ENCODE data around the gene GNG11. TPM values are rescaled to one million over a fixed set of nuclear protein-coding genes. Genes with fewer than 3 reads are reported as not detected.

GNG11 gene
- total RNA-seq, 1 donor from 2014 or later, result 9.4 TPM

- no peak for DNase-seq (ENCODE audit: low spot score)
- peaks cover 5% of the 10 kb centered on the region for H3K36me3 Mint-ChIP-seq (ENCODE audit: low read depth)
- no peak overlapping the region for H3K27ac Mint-ChIP-seq (ENCODE audit: unreplicated experiment)
- no peak overlapping the region for H3K4me3 Mint-ChIP-seq (ENCODE audit: unreplicated experiment)
- peaks cover 14% of the 10 kb centered on the region for H3K4me1 Mint-ChIP-seq (ENCODE audit: low read depth)
- no peak for TF ChIP-seq CTCF (IDR thresholded peaks at IDR 0.05)
- H3K27me3 Mint-ChIP-seq (ENCODE audit: low read depth), result no peaks in the 10 kb centered on the region
- peaks cover 11% of the 10 kb centered on the region for H3K9me3 Mint-ChIP-seq (ENCODE audit: low read depth)
Measured at GRCh38 chr7:93883078-93883916, 38.2 kb upstream of the GNG11 start.

GRCh38 chr7:93883917-93884345 lies 37.6 kb upstream of the GNG11 start:
- Mint-ChIP-seq H3K4me3 (ENCODE audit: unreplicated experiment) (no peak overlapping the region), H3K27me3 (ENCODE audit: low read depth) (no peaks in the 10 kb centered on the region), H3K9me3 (ENCODE audit: low read depth) (peaks cover 7% of the 10 kb centered on the region), H3K4me1 (ENCODE audit: low read depth) (peaks cover 14% of the 10 kb centered on the region), H3K36me3 (ENCODE audit: low read depth) (peaks cover 5% of the 10 kb centered on the region), H3K27ac (ENCODE audit: unreplicated experiment) (no peak overlapping the region)
- TF ChIP-seq CTCF (IDR thresholded peaks at IDR 0.05), result no peak
- no peak for DNase-seq (ENCODE audit: low spot score)

GRCh38 chr7:93884541-93884940 lies 37.0 kb upstream of the GNG11 start:
- no peak overlapping the region for H3K27ac Mint-ChIP-seq (ENCODE audit: unreplicated experiment)
- H3K4me1 Mint-ChIP-seq (ENCODE audit: low read depth), result peaks cover 15% of the 10 kb centered on the region
- no peaks in the 10 kb centered on the region for H3K27me3 Mint-ChIP-seq (ENCODE audit: low read depth)
- no peak for TF ChIP-seq CTCF (IDR thresholded peaks at IDR 0.05)
- H3K9me3 Mint-ChIP-seq (ENCODE audit: low read depth), result peaks cover 4% of the 10 kb centered on the region
- no peak overlapping the region for H3K4me3 Mint-ChIP-seq (ENCODE audit: unreplicated experiment)
- DNase-seq (ENCODE audit: low spot score), result no peak
- H3K36me3 Mint-ChIP-seq (ENCODE audit: low read depth), result peaks cover 3% of the 10 kb centered on the region

- TF ChIP-seq CTCF (IDR thresholded peaks at IDR 0.05), result no peak
- peaks cover 11% of the 10 kb centered on the region for H3K4me1 Mint-ChIP-seq (ENCODE audit: low read depth)
- H3K27ac Mint-ChIP-seq (ENCODE audit: unreplicated experiment), result no peak overlapping the region
- H3K36me3 Mint-ChIP-seq (ENCODE audit: low read depth), result no peaks in the 10 kb centered on the region
- H3K4me3 Mint-ChIP-seq (ENCODE audit: unreplicated experiment), result peak overlapping the region; percentile 96
- H3K27me3 Mint-ChIP-seq (ENCODE audit: low read depth), result no peaks in the 10 kb centered on the region
- H3K9me3 Mint-ChIP-seq (ENCODE audit: low read depth), result no peaks in the 10 kb centered on the region
- no peak for DNase-seq (ENCODE audit: low spot score)
Measured at GRCh38 chr7:93889261-93889660, 32.3 kb upstream of the GNG11 start.

- no peak for TF ChIP-seq CTCF (IDR thresholded peaks at IDR 0.05)
- Mint-ChIP-seq H3K27ac (ENCODE audit: unreplicated experiment) (peak overlapping the region; percentile 29), H3K4me1 (ENCODE audit: low read depth) (peaks cover 11% of the 10 kb centered on the region), H3K36me3 (ENCODE audit: low read depth) (no peaks in the 10 kb centered on the region), H3K9me3 (ENCODE audit: low read depth) (no peaks in the 10 kb centered on the region), H3K4me3 (ENCODE audit: unreplicated experiment) (peak overlapping the region; percentile 96), H3K27me3 (ENCODE audit: low read depth) (no peaks in the 10 kb centered on the region)
- DNase-seq (ENCODE audit: low spot score), result no peak
Measured at GRCh38 chr7:93890041-93890463, 31.5 kb upstream of the GNG11 start.

All from chondrocyte (in vitro differentiated cells).